ENCODE data around the gene GYPC. TPM values are rescaled to one million over a fixed set of nuclear protein-coding genes. Genes with fewer than 3 reads are reported as not detected.

GYPC gene
- total RNA-seq, 1 experiment from 2014 or later, result 28.1 TPM

DNA sequence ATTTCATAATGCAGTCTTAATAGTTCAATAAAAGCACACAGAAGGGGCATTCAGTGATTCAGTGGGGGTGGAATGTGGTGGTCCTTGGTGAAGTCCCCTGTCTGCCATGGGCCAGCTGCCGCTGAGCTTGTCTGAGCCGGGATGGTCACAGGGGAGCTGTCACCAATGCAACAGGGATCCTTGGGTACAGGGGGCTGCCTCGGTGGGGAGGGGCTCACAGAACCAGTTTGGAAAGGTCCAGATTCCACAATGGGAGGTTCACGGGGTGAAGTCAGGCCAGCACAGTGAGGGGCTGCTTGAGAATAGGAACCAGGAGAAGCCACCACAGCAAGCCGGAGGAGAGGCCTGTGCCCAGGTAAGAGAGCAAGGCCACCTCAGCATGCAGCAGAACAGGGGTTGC lies 75.4 kb downstream of the GYPC start:
- CTCF ChIA-PET, result no interaction called here
- no peak for ATAC-seq
- Mint-ChIP-seq H3K27me3 (ENCODE audit: low read depth) (no peaks in the 10 kb centered on the region), H3K9me3 (peaks cover 7% of the 10 kb centered on the region; the same call in 1 of the 2 replicates), H3K4me3 (no peak overlapping the region), H3K36me3 (no peaks in the 10 kb centered on the region), H3K27ac (no peak overlapping the region), H3K4me1 (no peaks in the 10 kb centered on the region)
- DNase-seq (ENCODE audit: low spot score), result no peak
- TF ChIP-seq, protein P1, sequence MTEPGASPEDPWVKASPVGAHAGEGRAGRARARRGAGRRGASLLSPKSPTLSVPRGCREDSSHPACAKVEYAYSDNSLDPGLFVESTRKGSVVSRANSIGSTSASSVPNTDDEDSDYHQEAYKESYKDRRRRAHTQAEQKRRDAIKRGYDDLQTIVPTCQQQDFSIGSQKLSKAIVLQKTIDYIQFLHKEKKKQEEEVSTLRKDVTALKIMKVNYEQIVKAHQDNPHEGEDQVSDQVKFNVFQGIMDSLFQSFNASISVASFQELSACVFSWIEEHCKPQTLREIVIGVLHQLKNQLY (CRISPR knock-in tag; IDR thresholded peaks at IDR 0.05), result no peak
- no peak for TF ChIP-seq ATF3 (CRISPR knock-in tag; conservative IDR thresholded peaks at IDR 0.05)
- TF ChIP-seq, protein P2, sequence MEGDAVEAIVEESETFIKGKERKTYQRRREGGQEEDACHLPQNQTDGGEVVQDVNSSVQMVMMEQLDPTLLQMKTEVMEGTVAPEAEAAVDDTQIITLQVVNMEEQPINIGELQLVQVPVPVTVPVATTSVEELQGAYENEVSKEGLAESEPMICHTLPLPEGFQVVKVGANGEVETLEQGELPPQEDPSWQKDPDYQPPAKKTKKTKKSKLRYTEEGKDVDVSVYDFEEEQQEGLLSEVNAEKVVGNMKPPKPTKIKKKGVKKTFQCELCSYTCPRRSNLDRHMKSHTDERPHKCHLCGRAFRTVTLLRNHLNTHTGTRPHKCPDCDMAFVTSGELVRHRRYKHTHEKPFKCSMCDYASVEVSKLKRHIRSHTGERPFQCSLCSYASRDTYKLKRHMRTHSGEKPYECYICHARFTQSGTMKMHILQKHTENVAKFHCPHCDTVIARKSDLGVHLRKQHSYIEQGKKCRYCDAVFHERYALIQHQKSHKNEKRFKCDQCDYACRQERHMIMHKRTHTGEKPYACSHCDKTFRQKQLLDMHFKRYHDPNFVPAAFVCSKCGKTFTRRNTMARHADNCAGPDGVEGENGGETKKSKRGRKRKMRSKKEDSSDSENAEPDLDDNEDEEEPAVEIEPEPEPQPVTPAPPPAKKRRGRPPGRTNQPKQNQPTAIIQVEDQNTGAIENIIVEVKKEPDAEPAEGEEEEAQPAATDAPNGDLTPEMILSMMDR (IDR thresholded peaks at IDR 0.05), result no peak
- no peak for TF ChIP-seq ZNF121 (CRISPR knock-in tag; IDR thresholded peaks at IDR 0.05)
- TF ChIP-seq ATF2 (CRISPR knock-in tag; IDR thresholded peaks at IDR 0.05; ENCODE audit: borderline replicate concordance, low read depth), result no peak
- no peak for TF ChIP-seq SOX15 (CRISPR knock-in tag; IDR thresholded peaks at IDR 0.05)
- TF ChIP-seq ZMAT4 (CRISPR knock-in tag; IDR thresholded peaks at IDR 0.05), result no peak
- TF ChIP-seq ZBTB21 (CRISPR knock-in tag; IDR thresholded peaks at IDR 0.05; ENCODE audit: borderline replicate concordance), result no peak
- no peak for TF ChIP-seq KAT7 (CRISPR knock-in tag; IDR thresholded peaks at IDR 0.05; ENCODE audit: borderline replicate concordance)
- no peak for TF ChIP-seq RELA (CRISPR knock-in tag; IDR thresholded peaks at IDR 0.05; ENCODE audit: borderline replicate concordance)
- TF ChIP-seq TCF7 (CRISPR knock-in tag; IDR thresholded peaks at IDR 0.05; ENCODE audit: low read depth), result no peak
- TF ChIP-seq E2F5 (CRISPR knock-in tag; IDR thresholded peaks at IDR 0.05), result no peak
- TF ChIP-seq, protein P3, sequence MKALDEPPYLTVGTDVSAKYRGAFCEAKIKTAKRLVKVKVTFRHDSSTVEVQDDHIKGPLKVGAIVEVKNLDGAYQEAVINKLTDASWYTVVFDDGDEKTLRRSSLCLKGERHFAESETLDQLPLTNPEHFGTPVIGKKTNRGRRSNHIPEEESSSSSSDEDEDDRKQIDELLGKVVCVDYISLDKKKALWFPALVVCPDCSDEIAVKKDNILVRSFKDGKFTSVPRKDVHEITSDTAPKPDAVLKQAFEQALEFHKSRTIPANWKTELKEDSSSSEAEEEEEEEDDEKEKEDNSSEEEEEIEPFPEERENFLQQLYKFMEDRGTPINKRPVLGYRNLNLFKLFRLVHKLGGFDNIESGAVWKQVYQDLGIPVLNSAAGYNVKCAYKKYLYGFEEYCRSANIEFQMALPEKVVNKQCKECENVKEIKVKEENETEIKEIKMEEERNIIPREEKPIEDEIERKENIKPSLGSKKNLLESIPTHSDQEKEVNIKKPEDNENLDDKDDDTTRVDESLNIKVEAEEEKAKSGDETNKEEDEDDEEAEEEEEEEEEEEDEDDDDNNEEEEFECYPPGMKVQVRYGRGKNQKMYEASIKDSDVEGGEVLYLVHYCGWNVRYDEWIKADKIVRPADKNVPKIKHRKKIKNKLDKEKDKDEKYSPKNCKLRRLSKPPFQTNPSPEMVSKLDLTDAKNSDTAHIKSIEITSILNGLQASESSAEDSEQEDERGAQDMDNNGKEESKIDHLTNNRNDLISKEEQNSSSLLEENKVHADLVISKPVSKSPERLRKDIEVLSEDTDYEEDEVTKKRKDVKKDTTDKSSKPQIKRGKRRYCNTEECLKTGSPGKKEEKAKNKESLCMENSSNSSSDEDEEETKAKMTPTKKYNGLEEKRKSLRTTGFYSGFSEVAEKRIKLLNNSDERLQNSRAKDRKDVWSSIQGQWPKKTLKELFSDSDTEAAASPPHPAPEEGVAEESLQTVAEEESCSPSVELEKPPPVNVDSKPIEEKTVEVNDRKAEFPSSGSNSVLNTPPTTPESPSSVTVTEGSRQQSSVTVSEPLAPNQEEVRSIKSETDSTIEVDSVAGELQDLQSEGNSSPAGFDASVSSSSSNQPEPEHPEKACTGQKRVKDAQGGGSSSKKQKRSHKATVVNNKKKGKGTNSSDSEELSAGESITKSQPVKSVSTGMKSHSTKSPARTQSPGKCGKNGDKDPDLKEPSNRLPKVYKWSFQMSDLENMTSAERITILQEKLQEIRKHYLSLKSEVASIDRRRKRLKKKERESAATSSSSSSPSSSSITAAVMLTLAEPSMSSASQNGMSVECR (CRISPR knock-in tag; IDR thresholded peaks at IDR 0.05; ENCODE audit: borderline replicate concordance), result no peak
- TF ChIP-seq TEAD4 (CRISPR knock-in tag; IDR thresholded peaks at IDR 0.05), result no peak
- TF ChIP-seq, protein P4, sequence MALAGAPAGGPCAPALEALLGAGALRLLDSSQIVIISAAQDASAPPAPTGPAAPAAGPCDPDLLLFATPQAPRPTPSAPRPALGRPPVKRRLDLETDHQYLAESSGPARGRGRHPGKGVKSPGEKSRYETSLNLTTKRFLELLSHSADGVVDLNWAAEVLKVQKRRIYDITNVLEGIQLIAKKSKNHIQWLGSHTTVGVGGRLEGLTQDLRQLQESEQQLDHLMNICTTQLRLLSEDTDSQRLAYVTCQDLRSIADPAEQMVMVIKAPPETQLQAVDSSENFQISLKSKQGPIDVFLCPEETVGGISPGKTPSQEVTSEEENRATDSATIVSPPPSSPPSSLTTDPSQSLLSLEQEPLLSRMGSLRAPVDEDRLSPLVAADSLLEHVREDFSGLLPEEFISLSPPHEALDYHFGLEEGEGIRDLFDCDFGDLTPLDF (CRISPR knock-in tag; IDR thresholded peaks at IDR 0.05), result no peak
- TF ChIP-seq CREM (CRISPR knock-in tag; IDR thresholded peaks at IDR 0.05), result no peak
- no peak for TF ChIP-seq ZNF317 (CRISPR knock-in tag; IDR thresholded peaks at IDR 0.05; ENCODE audit: borderline replicate concordance, low read depth)
- POLR2A ChIA-PET, result no interaction called here
